ENCODE data around the gene MED8. TPM values are rescaled to one million over a fixed set of nuclear protein-coding genes. Genes with fewer than 3 reads are reported as not detected.

The MED8 gene
- total RNA-seq, 1 donor from 2014 or later, result 54.5 TPM

GRCh38 chr1:43345120-43345519, 44.5 kb downstream of the MED8 start:
- no peaks in the 10 kb centered on the region for H3K9me3 ChIP-seq (ENCODE audit: insufficient read depth, low read depth, low read length)
- no peak overlapping the region for H2AFZ ChIP-seq (ENCODE audit: low read depth, low read length)
- no peak overlapping the region for H3K27ac ChIP-seq (ENCODE audit: low read depth, low read length)
- no peaks in the 10 kb centered on the region for H3K36me3 ChIP-seq (ENCODE audit: insufficient read depth, low read length)
- Mint-ChIP-seq H3K4me1 (ENCODE audit: low read depth, unreplicated experiment) (peaks cover 6% of the 10 kb centered on the region), H3K36me3 (ENCODE audit: low read depth, unreplicated experiment) (no peaks in the 10 kb centered on the region), H3K9me3 (ENCODE audit: unreplicated experiment) (peaks cover 4% of the 10 kb centered on the region), H3K27ac (ENCODE audit: unreplicated experiment) (no peak overlapping the region), H3K4me3 (ENCODE audit: unreplicated experiment) (no peak overlapping the region), H3K27me3 (ENCODE audit: low read depth, unreplicated experiment) (peaks cover 6% of the 10 kb centered on the region)
- no peaks in the 10 kb centered on the region for H4K20me1 ChIP-seq (ENCODE audit: insufficient read depth, low read length)
- H3K9ac ChIP-seq (ENCODE audit: low read length), result no peak overlapping the region
- peaks cover 14% of the 10 kb centered on the region for H3K4me1 ChIP-seq (ENCODE audit: insufficient read depth, low read length)
- DNase-seq (ENCODE audit: low read depth) (no peak), FAIRE-seq (no peak)
- H3K27me3 ChIP-seq (ENCODE audit: insufficient read depth, low read length), result peaks cover under 1% of the 10 kb centered on the region
- TF ChIP-seq CTCF (IDR thresholded peaks at IDR 0.05; ENCODE audit: insufficient read depth, low read depth, low read length) (no peak), EZH2 (IDR thresholded peaks at IDR 0.05; ENCODE audit: insufficient read depth, low read length) (no peak)
- H3K4me2 ChIP-seq (ENCODE audit: low read length), result no peak overlapping the region
- no peaks in the 10 kb centered on the region for H3K79me2 ChIP-seq (ENCODE audit: insufficient read depth, low read length)
- H3K4me3 ChIP-seq (ENCODE audit: insufficient read depth, low read depth, low read length), result no peak overlapping the region

- Mint-ChIP-seq H3K27ac (ENCODE audit: unreplicated experiment) (no peak overlapping the region), H3K27me3 (ENCODE audit: low read depth, unreplicated experiment) (peaks cover 10% of the 10 kb centered on the region), H3K36me3 (ENCODE audit: low read depth, unreplicated experiment) (no peaks in the 10 kb centered on the region), H3K9me3 (ENCODE audit: unreplicated experiment) (peaks cover 4% of the 10 kb centered on the region), H3K4me3 (ENCODE audit: unreplicated experiment) (no peak overlapping the region), H3K4me1 (ENCODE audit: low read depth, unreplicated experiment) (no peaks in the 10 kb centered on the region)
- Histone ChIP-seq H2AFZ (ENCODE audit: low read depth, low read length) (no peak overlapping the region), H3K4me2 (ENCODE audit: low read length) (no peak overlapping the region), H3K36me3 (ENCODE audit: insufficient read depth, low read length) (no peaks in the 10 kb centered on the region), H3K79me2 (ENCODE audit: insufficient read depth, low read length) (no peaks in the 10 kb centered on the region), H4K20me1 (ENCODE audit: insufficient read depth, low read length) (no peaks in the 10 kb centered on the region), H3K9me3 (ENCODE audit: insufficient read depth, low read depth, low read length) (no peaks in the 10 kb centered on the region), H3K9ac (ENCODE audit: low read length) (no peak overlapping the region), H3K27me3 (ENCODE audit: insufficient read depth, low read length) (peaks cover 2% of the 10 kb centered on the region), H3K27ac (ENCODE audit: low read depth, low read length) (no peak overlapping the region), H3K4me3 (ENCODE audit: insufficient read depth, low read depth, low read length) (no peak overlapping the region), H3K4me1 (ENCODE audit: insufficient read depth, low read length) (peaks cover 8% of the 10 kb centered on the region)
- TF ChIP-seq EZH2 (IDR thresholded peaks at IDR 0.05; ENCODE audit: insufficient read depth, low read length) (no peak), CTCF (IDR thresholded peaks at IDR 0.05; ENCODE audit: insufficient read depth, low read depth, low read length) (no peak)
- DNase-seq (ENCODE audit: low read depth) (no peak), FAIRE-seq (no peak)
These were observed 45.2 kb downstream of the MED8 start for GRCh38 chr1:43344267-43344850.

GRCh38 chr1:43340559-43340958, 49.0 kb downstream of the MED8 start:
- Mint-ChIP-seq H3K27me3 (ENCODE audit: low read depth, unreplicated experiment) (peaks cover 21% of the 10 kb centered on the region), H3K9me3 (ENCODE audit: unreplicated experiment) (peaks cover 3% of the 10 kb centered on the region), H3K4me3 (ENCODE audit: unreplicated experiment) (no peak overlapping the region), H3K36me3 (ENCODE audit: low read depth, unreplicated experiment) (no peaks in the 10 kb centered on the region), H3K27ac (ENCODE audit: unreplicated experiment) (no peak overlapping the region), H3K4me1 (ENCODE audit: low read depth, unreplicated experiment) (no peaks in the 10 kb centered on the region)
- DNase-seq (ENCODE audit: low read depth) (no peak), FAIRE-seq (no peak)
- Histone ChIP-seq H3K36me3 (ENCODE audit: insufficient read depth, low read length) (no peaks in the 10 kb centered on the region), H3K4me3 (ENCODE audit: insufficient read depth, low read depth, low read length) (no peak overlapping the region), H3K79me2 (ENCODE audit: insufficient read depth, low read length) (no peaks in the 10 kb centered on the region), H3K9ac (ENCODE audit: low read length) (no peak overlapping the region), H4K20me1 (ENCODE audit: insufficient read depth, low read length) (no peaks in the 10 kb centered on the region), H3K27me3 (ENCODE audit: insufficient read depth, low read length) (peaks cover 2% of the 10 kb centered on the region), H3K27ac (ENCODE audit: low read depth, low read length) (no peak overlapping the region), H3K4me1 (ENCODE audit: insufficient read depth, low read length) (no peaks in the 10 kb centered on the region), H3K9me3 (ENCODE audit: insufficient read depth, low read depth, low read length) (no peaks in the 10 kb centered on the region), H2AFZ (ENCODE audit: low read depth, low read length) (no peak overlapping the region), H3K4me2 (ENCODE audit: low read length) (no peak overlapping the region)
- no peak for TF ChIP-seq CTCF (IDR thresholded peaks at IDR 0.05; ENCODE audit: insufficient read depth, low read depth, low read length)

All from astrocyte (in vitro differentiated cells and primary cell).